Fibroblast of villous mesenchyme (primary cell): ENCODE results near the gene TLE3. TPM values are rescaled to one million over a fixed set of nuclear protein-coding genes. Genes with fewer than 3 reads are reported as not detected.

ENCODE experiments used
- DNase-seq: peaks from one replicate; pipeline ENCODE4 v3.0.0-alpha.2; 2010; ENCODE audit warnings: low read depth
- H3K4me3 ChIP-seq: 2 replicates; pipeline ENCODE4 v1.5.1; 2011; ENCODE audit warnings: low read depth, mild to moderate bottlenecking, low read length
- CTCF ChIP-seq: IDR thresholded peaks from 2 replicates; pipeline ENCODE4 v1.5.1; 2012; ENCODE audit warnings: low read depth, mild to moderate bottlenecking, low read length; ENCODE audit not compliant: insufficient read depth
- total RNA-seq: library from RNA; depleted of rRNA; stranded (reverse); fragments of >200 nt; gene quantifications from 2 replicates; pipeline ENCODE4 v1.2.3, GENCODE V29; 2012

Gene TLE3
- total RNA-seq, 1 donor, result 13.0 TPM

GRCh38 chr15:70062321-70062956 is 35.3 kb downstream of the TLE3 start:
- H3K4me3 ChIP-seq, result no peak overlapping the region
- peak; percentile 88 for DNase-seq
- no peak for TF ChIP-seq CTCF

- DNase-seq, result no peak
- no peak for TF ChIP-seq CTCF
- H3K4me3 ChIP-seq, result no peak overlapping the region
Observed at GRCh38 chr15:70061696-70062270, 35.9 kb downstream of the TLE3 start.

GRCh38 chr15:70060993-70061305 is 36.8 kb downstream of the TLE3 start:
- no peak for DNase-seq
- no peak for TF ChIP-seq CTCF

GRCh38 chr15:70060214-70060992 is 37.3 kb downstream of the TLE3 start:
- H3K4me3 ChIP-seq, result no peak overlapping the region
- TF ChIP-seq CTCF, result no peak
- no peak for DNase-seq

More at GRCh38 chr15:70060993-70061305, 36.8 kb downstream of the TLE3 start:
- H3K4me3 ChIP-seq, result no peak overlapping the region

GRCh38 chr15:70059476-70060213 is 38.1 kb downstream of the TLE3 start:
- no peak for DNase-seq
- H3K4me3 ChIP-seq, result no peak overlapping the region
- no peak for TF ChIP-seq CTCF

- no peak for DNase-seq
- no peak for TF ChIP-seq CTCF
- no peak overlapping the region for H3K4me3 ChIP-seq
Observed at GRCh38 chr15:70058642-70059360, 38.9 kb downstream of the TLE3 start.
